ENCODE measurements around the gene AHCTF1.

Gene AHCTF1

GRCh38 chr1:246798606-246799496, 132.9 kb downstream of the AHCTF1 start:
- CTCF ChIA-PET, result no interaction called here
- POLR2A ChIA-PET, result no interaction called here
- DNase-seq (ENCODE audit: low read depth, low spot score), result no peak
- H3K4me3 ChIP-seq (ENCODE audit: low read depth, low read length), result no peak overlapping the region
- TF ChIP-seq CTCF (IDR thresholded peaks at IDR 0.05; ENCODE audit: insufficient read depth, low read length, missing control alignments), result no peak

- ChIA-PET CTCF (no interaction called here), POLR2A (no interaction called here)
- no peak overlapping the region for H3K4me3 ChIP-seq (ENCODE audit: low read depth, low read length)
- no peak for DNase-seq (ENCODE audit: low read depth, low spot score)
- TF ChIP-seq CTCF (IDR thresholded peaks at IDR 0.05; ENCODE audit: insufficient read depth, low read length, missing control alignments), result no peak
Measured at GRCh38 chr1:246798107-246798506, 133.6 kb downstream of the AHCTF1 start.

- H3K4me3 ChIP-seq (ENCODE audit: low read depth, low read length), result no peak overlapping the region
- ChIA-PET POLR2A (no interaction called here), CTCF (no interaction called here)
- DNase-seq (ENCODE audit: low read depth, low spot score), result no peak
- TF ChIP-seq CTCF (IDR thresholded peaks at IDR 0.05; ENCODE audit: insufficient read depth, low read length, missing control alignments), result no peak
Measured at GRCh38 chr1:246797597-246797996, 134.2 kb downstream of the AHCTF1 start.

- CTCF ChIA-PET, result no interaction called here
- no peak overlapping the region for H3K4me3 ChIP-seq (ENCODE audit: low read depth, low read length)
- POLR2A ChIA-PET, result no interaction called here
- no peak for TF ChIP-seq CTCF (IDR thresholded peaks at IDR 0.05; ENCODE audit: insufficient read depth, low read length, missing control alignments)
- no peak for DNase-seq (ENCODE audit: low read depth, low spot score)
Measured at GRCh38 chr1:246797157-246797556, 134.6 kb downstream of the AHCTF1 start.

GRCh38 chr1:246795906-246796694, 135.6 kb downstream of the AHCTF1 start:
- DNase-seq (ENCODE audit: low read depth, low spot score), result no peak

More at GRCh38 chr1:246795906-246796694, 135.6 kb downstream of the AHCTF1 start:
- ChIA-PET CTCF (no interaction called here), POLR2A (no interaction called here)
- TF ChIP-seq CTCF (IDR thresholded peaks at IDR 0.05; ENCODE audit: insufficient read depth, low read length, missing control alignments), result no peak
- H3K4me3 ChIP-seq (ENCODE audit: low read depth, low read length), result no peak overlapping the region
